ENCODE measurements around the gene PRICKLE2.

Gene PRICKLE2

DNA sequence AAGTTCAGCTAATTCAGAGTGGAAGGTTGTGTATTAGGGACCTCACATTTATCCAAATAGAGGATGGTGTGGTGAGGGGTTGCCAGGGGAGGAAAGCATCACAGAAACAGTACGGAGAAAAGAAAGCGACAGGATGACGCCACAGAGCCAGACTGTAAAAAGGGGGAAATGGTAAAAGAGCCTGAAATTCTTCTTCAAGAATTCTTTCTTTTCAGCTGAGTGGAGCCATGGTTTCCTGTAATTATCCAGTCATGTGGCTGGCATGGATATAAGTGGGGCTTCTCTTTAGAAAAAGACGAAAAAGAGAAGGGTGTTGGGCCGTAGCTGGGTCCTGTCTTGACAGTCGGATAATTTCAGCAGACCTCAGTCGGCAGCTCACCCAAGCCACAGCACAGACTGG lies 177.5 kb downstream of the PRICKLE2 start:
- H3K27ac ChIP-seq, result no peak overlapping the region
- TF ChIP-seq, protein P1, sequence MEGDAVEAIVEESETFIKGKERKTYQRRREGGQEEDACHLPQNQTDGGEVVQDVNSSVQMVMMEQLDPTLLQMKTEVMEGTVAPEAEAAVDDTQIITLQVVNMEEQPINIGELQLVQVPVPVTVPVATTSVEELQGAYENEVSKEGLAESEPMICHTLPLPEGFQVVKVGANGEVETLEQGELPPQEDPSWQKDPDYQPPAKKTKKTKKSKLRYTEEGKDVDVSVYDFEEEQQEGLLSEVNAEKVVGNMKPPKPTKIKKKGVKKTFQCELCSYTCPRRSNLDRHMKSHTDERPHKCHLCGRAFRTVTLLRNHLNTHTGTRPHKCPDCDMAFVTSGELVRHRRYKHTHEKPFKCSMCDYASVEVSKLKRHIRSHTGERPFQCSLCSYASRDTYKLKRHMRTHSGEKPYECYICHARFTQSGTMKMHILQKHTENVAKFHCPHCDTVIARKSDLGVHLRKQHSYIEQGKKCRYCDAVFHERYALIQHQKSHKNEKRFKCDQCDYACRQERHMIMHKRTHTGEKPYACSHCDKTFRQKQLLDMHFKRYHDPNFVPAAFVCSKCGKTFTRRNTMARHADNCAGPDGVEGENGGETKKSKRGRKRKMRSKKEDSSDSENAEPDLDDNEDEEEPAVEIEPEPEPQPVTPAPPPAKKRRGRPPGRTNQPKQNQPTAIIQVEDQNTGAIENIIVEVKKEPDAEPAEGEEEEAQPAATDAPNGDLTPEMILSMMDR (IDR thresholded peaks at IDR 0.05), result no peak
- TF ChIP-seq ZFX (IDR thresholded peaks at IDR 0.05; ENCODE audit: borderline replicate concordance), result no peak

DNA sequence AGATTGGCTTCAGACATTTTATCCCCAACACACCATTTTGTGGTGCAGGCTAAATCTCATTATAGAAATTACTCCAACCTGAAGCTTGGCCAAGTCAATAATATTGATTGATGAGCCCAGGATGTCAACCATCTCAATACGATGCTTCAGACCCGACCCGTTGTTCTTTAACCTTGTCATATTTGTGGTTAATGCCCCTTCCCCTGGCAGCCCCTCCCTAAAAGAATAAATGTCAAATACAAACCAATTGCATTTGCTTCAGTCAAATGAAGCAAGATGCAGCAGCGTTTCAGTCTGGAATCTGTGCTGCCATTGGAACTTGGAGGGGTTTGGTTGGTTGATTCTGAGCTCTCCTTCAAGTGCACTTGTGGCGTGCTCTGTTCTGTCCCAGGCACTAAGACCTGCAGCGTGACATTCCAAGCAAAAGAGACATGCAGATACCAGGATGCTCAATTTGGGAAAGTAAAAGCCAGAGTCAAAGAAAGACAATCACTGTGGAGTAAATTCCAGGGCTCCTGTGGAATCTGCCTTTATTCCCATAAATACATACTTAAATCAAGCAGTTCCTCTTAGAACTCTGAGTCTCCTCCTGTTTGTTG lies 178.2 kb downstream of the PRICKLE2 start:
- no peak overlapping the region for H3K27ac ChIP-seq
- TF ChIP-seq ZFX (IDR thresholded peaks at IDR 0.05; ENCODE audit: borderline replicate concordance), result no peak
- TF ChIP-seq, protein P1 (IDR thresholded peaks at IDR 0.05), result no peak

DNA sequence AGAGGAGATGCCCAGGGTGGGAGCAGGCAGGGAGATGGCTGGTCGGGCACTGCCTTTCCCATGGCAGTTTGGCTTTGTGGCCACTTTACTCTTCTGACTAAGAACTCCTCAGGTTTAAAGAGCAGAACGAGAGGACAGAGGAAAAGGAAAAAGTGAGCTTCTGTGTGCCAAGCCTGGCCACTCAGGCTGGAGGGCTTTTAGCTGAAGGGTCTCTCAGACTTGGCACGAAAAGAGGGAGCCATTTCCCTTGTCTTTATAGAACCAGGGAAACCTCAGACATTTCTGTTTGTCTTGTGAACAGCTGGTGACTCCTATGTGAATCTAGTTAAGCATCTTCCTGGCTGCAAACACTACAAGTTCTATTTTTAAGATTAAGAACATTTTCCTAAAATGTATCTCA lies 178.7 kb downstream of the PRICKLE2 start:
- TF ChIP-seq ZFX (IDR thresholded peaks at IDR 0.05; ENCODE audit: borderline replicate concordance), result no peak
- TF ChIP-seq, protein P1 (IDR thresholded peaks at IDR 0.05), result no peak
- no peak overlapping the region for H3K27ac ChIP-seq

DNA sequence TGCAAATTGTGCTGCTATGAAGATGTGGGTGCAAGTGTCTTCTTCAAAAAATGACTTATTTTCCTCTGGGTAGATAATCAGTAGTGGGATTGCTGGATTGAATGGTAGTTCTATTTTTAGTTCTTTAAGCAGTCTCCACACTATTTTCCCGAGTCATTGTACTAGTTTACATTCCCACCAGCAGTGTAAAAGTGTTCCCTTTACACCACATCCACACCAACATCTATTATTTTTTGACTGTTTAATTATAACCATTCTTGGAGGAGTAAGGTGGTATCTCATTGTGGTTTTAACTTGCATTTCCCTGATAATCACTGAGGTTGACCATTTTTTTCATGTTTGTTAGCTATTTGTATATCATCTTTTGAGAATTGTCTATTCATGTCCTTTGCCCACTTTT lies 182.3 kb downstream of the PRICKLE2 start:
- TF ChIP-seq ZFX (IDR thresholded peaks at IDR 0.05; ENCODE audit: borderline replicate concordance), result no peak
- TF ChIP-seq, protein P1 (IDR thresholded peaks at IDR 0.05), result no peak
- no peak overlapping the region for H3K27ac ChIP-seq
